ENCODE measurements around the gene GNA12. TPM values are rescaled to one million over a fixed set of nuclear protein-coding genes. Genes with fewer than 3 reads are reported as not detected.

The GNA12 gene
- polyA plus RNA-seq, 1 of the 3 experiments (the other 2 are of a cell fraction): 64.8 TPM

DNA sequence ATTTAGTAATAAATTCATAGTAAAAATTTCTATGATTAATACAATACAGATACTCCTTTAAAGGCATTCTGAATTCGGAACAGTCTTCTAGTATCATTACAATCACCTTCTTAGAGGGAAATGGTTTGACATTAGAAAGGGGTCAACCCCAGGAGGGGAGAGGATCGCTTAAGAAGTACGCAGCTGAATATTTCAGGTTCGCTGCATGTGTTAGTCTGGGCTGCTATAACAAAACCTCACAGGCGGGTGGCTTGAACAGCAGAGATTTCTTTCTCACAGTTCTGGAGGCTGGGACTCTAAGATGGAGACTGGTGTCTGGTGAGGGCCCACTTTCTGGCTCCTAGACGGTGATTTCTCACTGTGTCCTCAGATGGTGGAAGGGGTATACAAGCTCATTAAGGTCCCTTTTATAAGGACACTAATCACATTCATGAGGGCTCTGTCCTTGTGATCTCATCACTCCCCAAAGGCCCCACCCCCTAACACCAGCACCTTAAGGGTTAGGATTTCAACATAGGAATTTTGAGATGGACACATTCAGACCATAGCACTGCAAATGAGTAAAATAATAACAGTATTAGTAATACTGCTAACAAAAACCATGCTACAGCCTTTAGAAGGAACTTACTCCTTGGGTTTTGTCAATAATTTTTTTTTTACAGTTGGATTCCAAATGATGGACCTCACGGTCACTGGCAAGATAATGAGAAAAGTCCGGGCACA, 34.0 kb downstream of the GNA12 start:
- H3K9ac ChIP-seq: no peak overlapping the region
- H3K4me1 ChIP-seq (ENCODE audit: control insufficient read depth in 1 of 2, insufficient read depth in 2 of 2, low read depth in 1 of 2, low read length in 1 of 2): peaks cover 9 to 22% of the 10 kb centered on the region in 2 experiments
- no peak overlapping the region for H3K4me3 ChIP-seq (ENCODE audit: low read depth in 2 of 2, low read length in 1 of 2)
- H3K4me2 ChIP-seq: no peak overlapping the region
- peaks cover 21% of the 10 kb centered on the region for H4K20me1 ChIP-seq (ENCODE audit: insufficient read depth)
- DNase-seq: no peak
- no peaks in the 10 kb centered on the region for H3K9me3 ChIP-seq
- TF ChIP-seq TCF12 (IDR thresholded peaks at IDR 0.05) (no peak), YY1 (IDR thresholded peaks at IDR 0.05; ENCODE audit: low read depth) (no peak), RXRA (IDR thresholded peaks at IDR 0.05; ENCODE audit: borderline replicate concordance, low read depth) (no peak), CTCF (IDR thresholded peaks at IDR 0.05) (no peak), MEF2A (IDR thresholded peaks at IDR 0.05; ENCODE audit: borderline replicate concordance, low read depth) (no peak), FOXM1 (IDR thresholded peaks at IDR 0.05; ENCODE audit: low read depth) (no peak), SIN3A (IDR thresholded peaks at IDR 0.05; ENCODE audit: borderline replicate concordance, low read depth, low read length) (no peak), CHD2 (IDR thresholded peaks at IDR 0.05; ENCODE audit: low read length, partially characterized antibody) (no peak), FOSL2 (IDR thresholded peaks at IDR 0.05; ENCODE audit: borderline replicate concordance, low read depth) (no peak), GABPA (IDR thresholded peaks at IDR 0.05; ENCODE audit: low read depth) (no peak)
- WGBS (ENCODE audit: low lambda C conversion rate): 96% methylated on average over 8 of the region's 8 CpGs
- no peaks in the 10 kb centered on the region for H3K36me3 ChIP-seq (replicated peaks in 1 of 2; ENCODE audit: control insufficient read depth in 1 of 2, insufficient read depth in 2 of 2, low read length in 1 of 2)
- H3K27me3 ChIP-seq (ENCODE audit: insufficient read depth): no peaks in the 10 kb centered on the region
- CTCF ChIA-PET: interaction anchor here (1.2 kb wide), 1 partner anchor 23 kb away, joined by 3 read pairs; no protein-coding TSS in a partner anchor
- peaks cover 93% of the 10 kb centered on the region for H3K79me2 ChIP-seq (ENCODE audit: insufficient read depth)
- no peak overlapping the region for H3K27ac ChIP-seq (ENCODE audit: low read depth in 2 of 2, low read length in 1 of 2)
- H3K9me2 ChIP-seq: no peaks in the 10 kb centered on the region
- H2AFZ ChIP-seq (ENCODE audit: low read depth): no peak overlapping the region
- H3F3A ChIP-seq (replicated peaks; ENCODE audit: insufficient read depth): no peaks in the 10 kb centered on the region
- POLR2A ChIA-PET: no interaction called here

GRCh38 chr7:2808891-2809665, 35.0 kb downstream of the GNA12 start:
- Histone ChIP-seq H3K36me3 (replicated peaks in 1 of 2; ENCODE audit: control insufficient read depth in 1 of 2, insufficient read depth in 2 of 2, low read length in 1 of 2) (no peaks in the 10 kb centered on the region), H3K27me3 (ENCODE audit: insufficient read depth) (no peaks in the 10 kb centered on the region), H3K4me2 (no peak overlapping the region), H2AFZ (ENCODE audit: low read depth) (no peak overlapping the region), H3K9me3 (no peaks in the 10 kb centered on the region), H4K20me1 (ENCODE audit: insufficient read depth) (peaks cover 21% of the 10 kb centered on the region), H3F3A (replicated peaks; ENCODE audit: insufficient read depth) (no peaks in the 10 kb centered on the region), H3K4me3 (ENCODE audit: low read depth in 2 of 2, low read length in 1 of 2) (no peak overlapping the region), H3K27ac (ENCODE audit: low read depth in 2 of 2, low read length in 1 of 2) (no peak overlapping the region), H3K79me2 (ENCODE audit: insufficient read depth) (peaks cover 93% of the 10 kb centered on the region), H3K9ac (no peak overlapping the region), H3K4me1 (ENCODE audit: control insufficient read depth in 1 of 2, insufficient read depth in 2 of 2, low read depth in 1 of 2, low read length in 1 of 2) (peaks cover 9 to 22% of the 10 kb centered on the region in 2 experiments), H3K9me2 (no peaks in the 10 kb centered on the region)
- CTCF ChIA-PET: interaction anchor here (1.0 to 1.6 kb wide), 3 partner anchors 9 to 24 kb away, joined by 3 read pairs; no protein-coding TSS in a partner anchor
- WGBS (ENCODE audit: low lambda C conversion rate): 88% methylated on average over 15 of the region's 15 CpGs
- DNase-seq: no peak
- TF ChIP-seq EZH2phosphoT487 (IDR thresholded peaks at IDR 0.05; ENCODE audit: borderline replicate concordance, low read depth) (no peak), CTCF (IDR thresholded peaks at IDR 0.05) (no peak), RFX5 (IDR thresholded peaks at IDR 0.05; ENCODE audit: low read length) (no peak), EP300 (IDR thresholded peaks at IDR 0.05; ENCODE audit: borderline replicate concordance in 1 of 2, low read depth in 1 of 2, low read length in 1 of 2) (no peak), FOXJ3 (CRISPR knock-in tag; IDR thresholded peaks at IDR 0.05) (no peak)
- TF ChIP-seq, protein P1, sequence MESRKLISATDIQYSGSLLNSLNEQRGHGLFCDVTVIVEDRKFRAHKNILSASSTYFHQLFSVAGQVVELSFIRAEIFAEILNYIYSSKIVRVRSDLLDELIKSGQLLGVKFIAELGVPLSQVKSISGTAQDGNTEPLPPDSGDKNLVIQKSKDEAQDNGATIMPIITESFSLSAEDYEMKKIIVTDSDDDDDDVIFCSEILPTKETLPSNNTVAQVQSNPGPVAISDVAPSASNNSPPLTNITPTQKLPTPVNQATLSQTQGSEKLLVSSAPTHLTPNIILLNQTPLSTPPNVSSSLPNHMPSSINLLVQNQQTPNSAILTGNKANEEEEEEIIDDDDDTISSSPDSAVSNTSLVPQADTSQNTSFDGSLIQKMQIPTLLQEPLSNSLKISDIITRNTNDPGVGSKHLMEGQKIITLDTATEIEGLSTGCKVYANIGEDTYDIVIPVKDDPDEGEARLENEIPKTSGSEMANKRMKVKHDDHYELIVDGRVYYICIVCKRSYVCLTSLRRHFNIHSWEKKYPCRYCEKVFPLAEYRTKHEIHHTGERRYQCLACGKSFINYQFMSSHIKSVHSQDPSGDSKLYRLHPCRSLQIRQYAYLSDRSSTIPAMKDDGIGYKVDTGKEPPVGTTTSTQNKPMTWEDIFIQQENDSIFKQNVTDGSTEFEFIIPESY (IDR thresholded peaks at IDR 0.05; ENCODE audit: borderline replicate concordance, low read depth): no peak
- POLR2A ChIA-PET: no interaction called here
